HG03196 (cell line): ENCODE results near the gene PTPRT.

Experiments
- ATAC-seq: cut with Tn5 transposase; IDR thresholded peaks from one replicate; pipeline ENCODE4 v1.9.1; 2021; ENCODE audit not compliant: unreplicated experiment

PTPRT gene

DNA sequence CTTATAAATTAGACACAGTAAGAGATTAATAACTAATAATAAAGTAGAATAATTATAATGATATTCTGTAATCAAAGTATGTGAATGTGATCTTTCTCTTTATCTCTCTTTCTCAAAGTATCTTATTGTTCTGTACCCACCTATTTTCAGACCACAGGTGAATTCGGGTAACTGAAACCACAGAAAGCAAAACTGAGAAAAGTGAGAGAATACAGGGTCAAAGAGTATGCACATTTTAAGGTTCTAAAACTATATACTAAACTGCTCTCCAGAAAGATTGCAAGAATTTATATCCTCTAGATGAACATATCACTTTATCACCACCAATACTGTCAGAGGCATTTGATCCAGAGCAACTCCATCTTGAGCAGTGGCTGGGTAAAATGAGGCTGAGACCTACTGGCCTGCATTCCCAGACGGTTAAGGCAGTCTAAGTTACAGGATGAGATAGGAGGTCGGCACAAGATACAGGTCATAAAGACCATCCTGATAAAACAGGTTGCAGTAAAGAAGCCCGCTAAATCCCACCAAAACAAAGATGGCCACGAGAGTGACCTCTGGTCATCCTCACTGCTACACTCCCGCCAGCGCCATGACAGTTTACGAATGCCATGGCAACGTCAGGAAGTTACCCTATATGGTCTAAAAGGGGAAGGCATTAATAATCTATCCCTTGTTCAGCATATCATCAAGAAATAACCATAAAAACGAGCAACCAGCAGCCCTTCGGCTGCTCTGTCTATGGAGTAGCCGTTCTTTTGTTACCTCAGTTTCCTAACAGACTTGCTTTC is 211.3 kb downstream of the PTPRT start:
- ATAC-seq: no peak

GRCh38 chr20:42975974-42976373 is 213.7 kb downstream of the PTPRT start:
- no peak for ATAC-seq

GRCh38 chr20:42974347-42974746 is 215.4 kb downstream of the PTPRT start:
- no peak for ATAC-seq

GRCh38 chr20:42972591-42972990 is 217.1 kb downstream of the PTPRT start:
- no peak for ATAC-seq

DNA sequence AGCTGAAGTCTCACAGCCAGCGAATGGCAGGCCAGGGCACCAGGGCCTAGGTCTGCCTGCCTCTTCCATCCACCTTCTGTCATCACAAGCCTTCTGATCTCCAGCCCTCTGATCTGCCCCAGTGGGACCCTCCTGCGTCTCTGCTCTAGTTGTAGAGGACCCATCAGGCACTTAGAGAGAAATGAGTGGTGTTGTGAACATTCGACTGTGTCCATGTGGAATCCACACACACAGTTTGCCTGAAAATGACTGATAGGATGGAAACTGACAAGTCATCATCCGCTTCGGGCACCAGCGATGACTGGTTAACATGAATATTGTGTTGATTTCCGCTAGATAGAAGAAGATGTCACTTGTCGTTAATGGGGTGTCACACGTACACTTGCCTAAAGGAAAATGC is 221.0 kb downstream of the PTPRT start:
- ATAC-seq: no peak

DNA sequence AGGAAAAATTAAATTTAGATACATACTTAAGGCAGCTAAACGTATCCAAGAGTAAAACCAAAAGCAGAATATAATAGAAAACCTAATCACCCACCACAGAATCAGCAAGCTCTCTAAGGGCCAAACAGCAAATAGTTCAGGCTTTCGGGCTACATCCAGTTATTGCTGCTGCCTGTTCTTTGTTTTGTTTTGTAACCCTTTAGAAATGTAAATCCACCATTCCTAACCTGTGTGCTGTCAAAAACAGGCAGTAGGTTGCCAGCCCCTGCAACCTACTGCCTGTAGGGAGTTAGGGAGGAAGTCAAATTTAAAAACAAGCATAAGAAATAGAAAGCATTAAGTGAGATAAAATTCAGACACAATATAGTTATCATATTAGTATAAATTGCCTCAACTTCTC is 225.9 kb downstream of the PTPRT start:
- ATAC-seq: no peak

GRCh38 chr20:42961771-42962170 is 227.9 kb downstream of the PTPRT start:
- ATAC-seq: no peak

DNA sequence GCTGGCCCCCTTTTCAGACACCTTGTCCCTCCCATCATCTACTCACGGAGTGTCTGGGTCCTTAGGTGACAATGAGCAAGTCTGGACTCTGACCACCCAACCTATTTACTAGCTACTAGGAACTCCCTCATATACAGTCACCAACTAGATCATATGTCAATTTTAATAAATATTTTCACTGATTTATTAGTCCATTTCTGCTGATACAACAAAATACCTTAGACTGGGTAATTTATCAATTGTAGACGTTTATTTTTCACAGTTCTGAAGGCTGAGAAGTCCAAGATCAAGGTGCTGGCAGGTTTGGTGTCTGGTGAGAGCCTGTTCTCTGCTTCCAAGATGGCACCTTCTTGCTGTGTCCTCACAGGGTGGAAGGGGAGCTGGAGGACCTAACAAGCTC is 229.7 kb downstream of the PTPRT start:
- ATAC-seq: no peak

GRCh38 chr20:42958367-42959069 is 231.2 kb downstream of the PTPRT start:
- no peak for ATAC-seq

GRCh38 chr20:42957704-42958095 is 232.0 kb downstream of the PTPRT start:
- ATAC-seq: no peak

DNA sequence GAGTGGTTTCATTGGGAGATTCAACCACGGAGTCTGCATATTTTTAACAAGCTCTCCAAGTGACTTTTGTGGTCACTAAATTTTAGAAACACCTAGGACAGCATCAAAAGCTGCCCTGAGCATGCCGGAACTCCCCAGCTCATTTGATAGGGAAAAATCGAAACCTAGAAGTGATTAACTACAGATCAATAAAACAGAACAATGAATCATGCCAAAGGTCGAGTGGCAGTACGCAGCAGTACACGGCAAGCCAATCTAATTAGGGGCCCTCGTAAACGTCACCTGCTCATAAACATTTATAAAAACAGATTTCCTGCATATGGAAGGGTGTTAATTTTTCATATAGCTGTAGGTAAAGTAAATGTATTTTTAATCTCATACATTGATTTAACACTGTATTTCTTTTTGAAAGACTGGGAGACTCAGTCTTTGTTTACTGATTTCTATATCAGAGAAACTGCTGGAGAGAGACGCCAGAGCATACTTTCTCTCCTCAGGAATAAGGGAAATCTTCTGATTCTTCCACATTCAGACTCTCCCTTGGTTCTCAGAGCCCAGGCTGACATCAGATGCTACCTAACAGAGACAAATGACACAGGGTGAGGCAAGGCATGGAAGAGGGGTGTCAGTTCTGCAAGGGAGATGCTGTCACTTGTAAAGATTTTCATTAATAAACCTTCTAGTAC is 232.5 kb downstream of the PTPRT start:
- no peak for ATAC-seq

DNA sequence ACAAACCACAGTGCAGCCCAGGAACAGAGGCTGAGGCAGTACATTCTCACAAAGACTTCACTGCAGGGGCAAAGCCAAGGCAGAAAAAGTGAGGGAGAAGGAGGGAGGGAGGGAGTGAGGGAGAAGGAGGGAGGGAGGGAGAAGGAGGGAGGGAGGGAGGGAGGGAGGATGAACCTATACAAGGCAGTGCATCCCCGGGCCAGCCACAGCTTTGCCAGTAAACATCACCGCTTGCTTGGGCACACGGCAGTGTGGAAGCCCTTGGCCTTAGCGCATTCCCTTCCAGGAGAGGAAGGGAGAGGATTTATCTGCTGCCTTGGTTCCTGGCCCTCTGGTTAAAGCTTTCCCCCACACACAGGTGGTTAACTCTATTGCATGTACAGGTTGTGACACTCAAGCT is 234.0 kb downstream of the PTPRT start:
- ATAC-seq: no peak

- no peak for ATAC-seq
Observed at GRCh38 chr20:42954951-42955350, 234.8 kb downstream of the PTPRT start.

DNA sequence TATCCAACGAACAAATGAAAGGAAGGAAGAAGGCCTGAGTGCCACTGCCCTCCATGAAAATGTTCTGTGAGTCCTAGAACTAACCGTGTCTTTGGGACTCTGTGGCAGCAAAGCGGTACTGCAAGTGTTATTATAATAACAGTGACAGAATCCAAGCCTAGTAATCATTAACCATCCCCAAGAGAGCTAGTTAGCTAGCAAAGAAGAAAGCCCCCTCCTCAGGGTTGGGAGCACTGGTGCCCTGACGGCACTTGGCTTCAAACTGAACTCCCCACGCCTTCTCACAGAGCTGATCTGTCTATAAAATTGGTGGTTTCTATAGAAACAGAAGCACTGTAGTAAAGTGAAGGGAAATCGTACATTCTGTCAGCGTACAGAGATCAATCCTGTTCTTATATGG is 239.8 kb downstream of the PTPRT start:
- no peak for ATAC-seq

DNA sequence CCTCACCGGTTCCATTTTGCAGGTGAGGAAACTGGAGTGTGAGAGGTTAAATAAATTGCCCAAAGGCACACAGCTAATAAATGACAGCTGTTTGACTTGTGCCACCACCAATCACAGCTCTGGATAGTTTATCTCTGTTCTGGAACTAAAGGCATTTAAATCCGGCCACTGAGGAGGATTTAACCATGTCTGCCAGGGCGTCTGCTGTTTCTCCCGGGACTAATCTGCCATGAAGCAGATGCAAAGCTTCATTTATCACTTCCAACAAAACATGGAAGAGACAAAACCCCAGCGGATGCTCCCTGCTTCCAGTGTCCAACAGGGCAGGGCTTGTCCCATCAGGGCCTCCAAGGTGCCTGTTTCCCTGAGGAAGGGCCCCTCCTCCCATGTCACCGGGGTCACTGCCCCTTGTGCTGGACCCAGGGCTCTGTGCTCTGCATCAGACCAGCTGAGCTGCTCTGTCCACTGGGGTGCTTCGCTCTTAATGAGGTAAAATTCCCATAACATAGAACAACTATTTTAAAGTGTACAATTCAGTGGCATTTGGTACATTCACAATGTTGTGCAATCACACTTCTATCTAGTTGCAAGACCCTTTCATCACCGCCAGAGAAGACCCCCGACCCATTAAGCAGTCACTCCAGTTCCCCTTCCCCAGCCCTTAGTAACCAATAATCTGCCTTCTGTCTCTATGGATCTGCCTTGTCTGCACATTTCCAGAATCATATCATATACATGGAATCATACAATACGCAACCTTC is 244.3 kb downstream of the PTPRT start:
- ATAC-seq: no peak

DNA sequence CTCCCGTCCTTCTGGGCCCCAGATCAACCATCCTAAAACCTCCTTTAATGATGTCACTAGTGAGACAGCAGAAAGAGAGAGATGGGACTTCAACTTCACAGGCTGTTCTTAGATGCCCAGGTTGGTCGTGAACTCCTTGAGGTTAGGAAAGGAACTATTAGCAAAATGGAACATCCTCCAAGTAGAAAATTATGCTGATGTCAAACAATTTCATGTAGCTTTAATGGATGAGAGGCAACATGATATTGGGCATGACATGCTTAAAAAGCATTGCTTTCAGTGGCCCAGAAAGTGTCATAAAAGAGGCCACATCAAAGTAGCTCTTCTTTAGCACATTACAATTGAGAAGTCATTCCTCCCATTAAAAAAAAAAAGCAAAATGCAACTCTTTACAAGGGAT is 248.1 kb downstream of the PTPRT start:
- ATAC-seq: no peak

DNA sequence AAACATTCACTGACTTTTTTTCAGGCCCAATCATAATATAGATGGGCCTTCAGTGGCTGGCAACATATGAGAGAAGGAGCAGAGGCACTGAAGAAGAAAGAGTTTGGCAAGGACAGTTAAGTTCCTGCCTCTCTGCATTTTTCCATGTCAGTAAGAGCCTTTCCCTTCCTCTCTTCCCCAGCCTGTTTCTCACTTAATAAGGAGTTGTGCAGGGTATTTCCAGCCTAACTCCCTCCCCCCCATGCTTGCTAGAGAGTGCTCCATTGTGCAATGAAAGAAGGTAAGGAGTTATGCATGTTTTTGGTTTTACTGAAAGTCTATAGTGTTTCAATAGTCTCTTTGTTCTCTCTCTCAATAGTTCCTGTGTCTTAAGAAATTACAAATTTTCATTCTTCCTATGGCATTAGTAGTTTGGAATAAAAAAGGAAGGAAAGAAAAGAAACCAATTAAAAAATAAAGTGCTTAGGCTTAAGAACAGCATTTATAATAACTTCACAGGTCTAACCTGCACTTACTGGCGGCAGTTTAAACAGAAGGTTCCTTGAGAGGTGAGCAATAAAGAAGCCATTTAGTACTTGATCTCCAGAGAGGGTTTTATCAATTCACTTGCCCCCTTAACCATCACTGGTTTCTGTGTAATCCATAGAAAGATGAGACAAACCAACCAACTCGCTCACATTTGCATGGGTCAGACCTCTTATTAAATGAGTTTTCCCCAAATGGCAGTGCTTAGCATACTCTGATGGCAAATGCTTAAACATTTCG is 251.1 kb downstream of the PTPRT start:
- ATAC-seq: no peak

DNA sequence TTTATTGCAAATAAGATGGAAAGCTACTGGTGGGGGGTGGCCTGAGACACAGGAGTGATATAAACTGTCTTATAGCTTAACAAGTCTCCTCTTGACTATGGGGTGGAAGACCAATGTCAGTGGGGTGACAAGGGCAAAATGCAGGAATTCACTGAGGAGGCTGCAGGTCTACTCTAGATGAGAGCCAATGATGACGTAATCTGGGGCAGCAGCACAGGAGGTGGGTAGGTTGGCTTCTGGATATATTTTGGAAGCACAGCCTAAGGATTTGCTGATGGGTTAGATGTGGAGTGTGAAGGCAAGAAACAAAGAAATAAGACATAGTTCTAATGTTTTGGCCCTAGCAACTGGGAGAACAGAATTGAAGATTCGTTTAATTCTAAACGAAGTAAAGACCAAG is 253.2 kb downstream of the PTPRT start:
- ATAC-seq: no peak

GRCh38 chr20:42924215-42924614 is 265.5 kb downstream of the PTPRT start:
- no peak for ATAC-seq

- no peak for ATAC-seq
Observed at GRCh38 chr20:42923348-42923918, 266.3 kb downstream of the PTPRT start.
